KOPT-K1 (cell line): ENCODE measurements around the gene PPP2R5D.
A peak's percentile ranks its signal among the peaks of the same experiment; 100 is the strongest.
"Not testable (repeated sequence)": the region's sequence is repeated elsewhere in the genome, so short reads cannot be mapped to it uniquely, and the experiment has no call there.

Experiments used
- H3K27ac ChIP-seq: fragments of 200-600 bp; sonication (generic); 2 replicates; pipeline ENCODE4 v1.5.1; 2016; ENCODE audit warnings: antibody characterized with exemption, mild to moderate bottlenecking, low read depth, low read length; ENCODE audit not compliant: poor library complexity, severe bottlenecking
- H3K36me3 ChIP-seq: fragments of 200-600 bp; sonication (generic); 2 replicates; pipeline ENCODE4 v1.5.1; 2017; ENCODE audit warnings: antibody characterized with exemption, mild to moderate bottlenecking, low read length, moderate library complexity; ENCODE audit not compliant: insufficient read depth
- H3K9me3 ChIP-seq: fragments of 200-600 bp; sonication (generic); 2 replicates; pipeline ENCODE4 v1.5.1; 2017; ENCODE audit warnings: antibody characterized with exemption, low read length, mild to moderate bottlenecking; ENCODE audit not compliant: insufficient read depth, poor library complexity, severe bottlenecking

The PPP2R5D gene

DNA sequence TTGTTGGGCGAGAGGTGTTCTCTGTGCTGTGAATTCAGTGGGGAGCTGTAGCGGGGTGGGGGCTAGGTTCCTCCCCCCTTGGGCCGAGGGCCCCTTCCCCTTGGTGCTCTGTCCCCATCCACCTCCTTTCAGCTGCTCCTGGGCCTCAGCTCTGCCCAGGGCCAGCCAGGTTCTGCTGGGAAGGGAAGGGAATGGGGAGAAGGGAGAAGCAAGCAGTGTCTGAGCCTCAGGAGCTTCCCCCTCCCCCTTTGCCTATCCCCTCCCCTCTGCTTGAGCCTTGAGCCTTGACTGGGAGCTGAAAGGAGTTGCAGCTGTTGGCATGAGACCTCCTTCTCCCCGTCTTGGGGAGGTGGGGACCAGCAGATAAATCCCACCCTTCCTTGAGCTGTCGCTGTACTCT is 36.5 kb downstream of the PPP2R5D start:
- H3K27ac ChIP-seq = peak overlapping the region; percentile 84
- no peaks in the 10 kb centered on the region for H3K9me3 ChIP-seq
- peaks cover 75% of the 10 kb centered on the region for H3K36me3 ChIP-seq

- H3K36me3 ChIP-seq = peaks cover 77% of the 10 kb centered on the region
- H3K9me3 ChIP-seq = no peaks in the 10 kb centered on the region
- peak within 1 kb of the TSS; percentile 84 for H3K27ac ChIP-seq
Measured at GRCh38 chr6:43021270-43022047, 37.1 kb downstream of the PPP2R5D start, which contains the start of gene RRP36. RRP36 (plus strand) TSS chr6:43021623; CDS start chr6:43021655, 32 bp downstream.

DNA sequence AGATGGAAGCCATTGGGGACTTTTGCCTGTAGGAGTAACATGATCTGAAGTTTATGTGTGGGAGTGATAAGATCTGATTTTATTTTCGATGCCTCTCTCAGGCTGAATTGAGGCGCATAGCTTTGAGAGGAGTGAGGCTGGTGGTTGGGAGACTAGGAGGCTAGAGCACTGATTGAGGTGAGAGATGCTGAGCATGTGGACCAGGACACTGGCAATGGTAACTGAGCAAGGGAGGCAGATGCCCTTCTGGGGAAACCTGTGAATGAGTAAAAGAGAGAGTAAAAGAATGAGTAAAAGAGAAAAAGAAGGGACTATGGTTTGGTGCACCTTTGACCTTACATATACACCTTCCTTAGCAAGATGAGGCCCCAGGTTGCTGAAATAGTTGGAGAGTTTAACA is 40.1 kb downstream of the PPP2R5D start:
- peaks cover 80% of the 10 kb centered on the region for H3K36me3 ChIP-seq
- no peak overlapping the region for H3K27ac ChIP-seq
- no peaks in the 10 kb centered on the region for H3K9me3 ChIP-seq

- H3K9me3 ChIP-seq = no peaks in the 10 kb centered on the region
- peaks cover 83% of the 10 kb centered on the region for H3K36me3 ChIP-seq
- H3K27ac ChIP-seq = no peak overlapping the region
Measured at GRCh38 chr6:43026365-43026764, 42.0 kb downstream of the PPP2R5D start.

- H3K27ac ChIP-seq = no peak overlapping the region
- H3K36me3 ChIP-seq = peaks cover 97% of the 10 kb centered on the region
- no peaks in the 10 kb centered on the region for H3K9me3 ChIP-seq
Measured at GRCh38 chr6:43029120-43029519, 44.8 kb downstream of the PPP2R5D start.

DNA sequence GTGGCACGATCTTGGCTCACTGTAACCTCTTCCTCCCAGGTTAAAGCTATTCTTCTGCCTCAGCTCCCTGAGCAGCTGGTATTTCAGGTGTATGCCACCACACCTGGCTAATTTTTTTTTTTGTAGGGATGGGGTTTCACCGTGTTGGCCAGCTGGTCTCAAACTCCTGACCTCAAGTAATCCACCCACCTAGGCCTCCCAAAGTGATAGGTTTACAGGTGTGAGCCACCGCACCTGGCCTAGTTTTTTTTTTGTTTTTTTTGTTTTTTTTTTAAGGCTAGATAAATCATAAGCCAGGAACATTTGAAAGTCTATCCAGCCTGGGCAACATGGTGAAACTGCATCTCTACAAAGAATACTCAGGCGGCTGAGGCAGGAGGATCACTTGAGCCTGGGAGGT is 48.0 kb downstream of the PPP2R5D start:
- Histone ChIP-seq H3K36me3 (peaks cover 92% of the 10 kb centered on the region), H3K9me3 (no peaks in the 10 kb centered on the region), H3K27ac (no peak overlapping the region)

GRCh38 chr6:43033496-43034189 is 49.3 kb downstream of the PPP2R5D start:
- no peaks in the 10 kb centered on the region for H3K9me3 ChIP-seq
- peaks cover 92% of the 10 kb centered on the region for H3K36me3 ChIP-seq
- H3K27ac ChIP-seq = no peak overlapping the region

DNA sequence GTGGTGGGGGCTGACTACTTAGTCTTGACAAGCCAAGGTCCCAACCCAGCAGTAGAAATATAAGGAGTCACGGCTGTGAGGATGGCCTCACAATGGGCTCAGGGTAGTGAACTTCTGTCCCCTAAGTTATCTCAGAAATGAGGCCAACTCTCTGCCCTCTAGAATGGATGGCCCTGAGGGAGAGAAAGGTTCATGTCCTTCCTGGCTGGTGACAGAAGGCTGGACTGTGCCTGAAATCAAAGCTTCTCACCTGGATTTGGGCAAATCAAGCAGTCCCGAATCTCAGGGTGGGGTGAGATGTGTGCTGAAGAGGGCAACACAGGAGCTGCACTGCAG is 49.8 kb downstream of the PPP2R5D start:
- no peaks in the 10 kb centered on the region for H3K9me3 ChIP-seq
- no peak overlapping the region for H3K27ac ChIP-seq
- peaks cover 92% of the 10 kb centered on the region for H3K36me3 ChIP-seq

DNA sequence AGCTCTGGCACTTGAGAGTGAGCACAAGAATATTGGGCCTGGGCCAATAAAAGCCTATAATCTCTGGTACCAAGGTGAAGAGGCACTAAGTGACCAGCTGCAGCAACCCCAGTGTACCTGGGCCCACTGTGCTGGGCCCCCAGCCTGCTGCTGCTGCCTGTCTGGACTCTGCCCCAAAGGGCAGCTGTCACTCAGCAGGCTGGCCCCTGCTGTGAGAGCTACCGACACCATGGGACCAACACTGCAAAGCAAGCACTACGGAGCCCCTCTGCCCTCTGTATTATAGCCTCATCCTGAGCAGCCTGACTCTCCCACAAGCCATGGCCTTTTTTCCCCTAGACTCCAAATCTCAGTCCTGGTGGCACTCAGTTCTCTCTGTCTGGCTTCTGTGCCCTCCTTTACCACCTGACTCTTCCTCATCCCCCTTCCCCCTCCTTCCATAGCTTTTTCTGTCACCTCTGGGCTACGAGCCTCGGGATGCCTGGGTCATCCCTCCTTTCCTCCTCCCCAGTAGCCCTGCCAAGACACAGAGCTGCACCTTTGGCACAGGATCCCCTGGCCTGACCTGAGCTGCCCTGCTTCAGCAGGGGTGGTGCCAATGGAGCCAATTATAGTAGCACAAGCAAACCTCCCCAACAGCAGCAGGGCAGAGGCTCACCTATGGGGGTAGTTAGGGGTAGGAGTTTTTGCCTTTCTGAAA is 51.3 kb downstream of the PPP2R5D start:
- H3K27ac ChIP-seq = no peak overlapping the region
- peaks cover 91% of the 10 kb centered on the region for H3K36me3 ChIP-seq
- H3K9me3 ChIP-seq = no peaks in the 10 kb centered on the region

DNA sequence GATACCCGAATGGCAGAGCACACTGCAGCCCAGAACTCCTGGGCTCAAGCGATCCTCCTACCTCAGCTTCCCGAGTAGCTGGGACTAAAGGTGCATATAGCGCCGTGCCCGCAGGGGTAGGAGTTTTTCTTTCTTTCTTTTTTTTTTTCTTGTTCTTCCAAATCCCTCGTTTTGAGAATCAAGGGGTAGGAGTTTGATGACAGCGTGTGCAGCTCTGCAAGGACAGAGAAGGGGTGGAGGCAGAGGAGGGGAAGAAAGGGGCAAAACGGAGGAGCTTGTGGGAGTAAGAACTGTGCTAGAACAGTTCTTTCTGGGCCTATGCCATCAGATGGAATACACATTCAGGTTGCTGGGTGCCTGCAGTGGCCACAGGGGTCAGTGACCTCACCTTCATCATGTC is 52.3 kb downstream of the PPP2R5D start:
- no peak overlapping the region for H3K27ac ChIP-seq
- H3K9me3 ChIP-seq = no peaks in the 10 kb centered on the region
- H3K36me3 ChIP-seq = peaks cover 92% of the 10 kb centered on the region

DNA sequence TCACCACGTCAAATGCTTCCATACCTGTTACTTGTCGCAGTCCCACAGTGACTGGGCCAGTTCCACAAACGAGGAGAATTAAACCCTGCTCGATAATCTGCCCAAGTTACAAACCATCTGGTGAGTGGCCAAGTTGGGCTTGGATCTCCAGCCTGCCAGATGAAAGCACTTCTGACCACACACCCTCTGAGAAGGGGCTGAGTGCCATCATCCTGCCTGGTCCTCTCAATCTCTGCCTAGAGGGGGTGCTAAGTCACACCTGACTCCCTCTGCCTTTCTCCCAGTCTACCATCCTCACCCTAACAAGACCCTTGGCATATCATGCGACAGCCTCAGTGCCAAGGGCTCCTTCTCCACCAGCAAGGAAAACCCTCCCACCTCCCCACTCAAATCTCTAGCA is 52.8 kb downstream of the PPP2R5D start:
- Histone ChIP-seq H3K36me3 (peaks cover 89% of the 10 kb centered on the region), H3K9me3 (no peaks in the 10 kb centered on the region), H3K27ac (no peak overlapping the region)

DNA sequence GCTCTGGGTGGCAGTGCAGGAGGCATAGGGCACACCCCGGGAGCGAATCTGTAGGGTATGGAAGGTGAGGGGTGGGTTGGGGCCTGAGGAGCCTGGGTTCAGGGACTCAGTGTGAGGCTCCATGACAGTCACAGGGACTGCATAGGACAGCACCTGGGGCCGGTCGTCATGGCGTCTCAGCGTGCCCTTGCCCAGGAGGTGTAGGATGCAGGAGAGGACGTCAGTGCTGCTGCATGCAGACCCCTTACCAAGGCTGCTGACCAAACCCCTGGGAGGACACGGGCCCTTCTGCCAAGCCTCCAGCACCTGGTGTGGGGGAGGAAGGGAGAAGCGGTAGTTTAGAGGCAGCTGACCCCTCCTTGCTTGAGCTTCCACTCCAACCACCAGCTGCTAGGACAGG is 53.3 kb downstream of the PPP2R5D start:
- Histone ChIP-seq H3K9me3 (no peaks in the 10 kb centered on the region), H3K36me3 (peaks cover 89% of the 10 kb centered on the region), H3K27ac (no peak overlapping the region)

DNA sequence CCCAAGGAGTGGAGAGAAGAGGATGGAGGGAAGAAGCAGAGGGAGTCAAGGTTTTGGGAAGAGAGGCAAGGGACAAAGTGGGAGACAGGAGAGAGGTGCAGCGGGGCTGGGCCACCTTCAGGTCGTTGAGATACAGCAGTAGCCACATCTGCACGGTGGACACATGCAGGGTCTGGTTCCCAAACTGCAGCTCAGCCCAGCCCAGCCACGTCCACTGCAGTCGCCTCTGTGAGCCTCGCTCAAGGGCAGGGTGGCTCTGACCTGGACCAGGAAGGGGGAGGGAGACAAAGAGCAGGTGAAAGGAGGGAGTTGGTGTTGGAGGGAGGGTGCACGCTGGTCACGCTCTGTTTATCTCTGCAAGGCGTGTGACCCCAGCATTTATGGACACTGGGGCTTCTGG is 54.4 kb downstream of the PPP2R5D start:
- no peak overlapping the region for H3K27ac ChIP-seq
- peaks cover 89% of the 10 kb centered on the region for H3K36me3 ChIP-seq
- no peaks in the 10 kb centered on the region for H3K9me3 ChIP-seq

DNA sequence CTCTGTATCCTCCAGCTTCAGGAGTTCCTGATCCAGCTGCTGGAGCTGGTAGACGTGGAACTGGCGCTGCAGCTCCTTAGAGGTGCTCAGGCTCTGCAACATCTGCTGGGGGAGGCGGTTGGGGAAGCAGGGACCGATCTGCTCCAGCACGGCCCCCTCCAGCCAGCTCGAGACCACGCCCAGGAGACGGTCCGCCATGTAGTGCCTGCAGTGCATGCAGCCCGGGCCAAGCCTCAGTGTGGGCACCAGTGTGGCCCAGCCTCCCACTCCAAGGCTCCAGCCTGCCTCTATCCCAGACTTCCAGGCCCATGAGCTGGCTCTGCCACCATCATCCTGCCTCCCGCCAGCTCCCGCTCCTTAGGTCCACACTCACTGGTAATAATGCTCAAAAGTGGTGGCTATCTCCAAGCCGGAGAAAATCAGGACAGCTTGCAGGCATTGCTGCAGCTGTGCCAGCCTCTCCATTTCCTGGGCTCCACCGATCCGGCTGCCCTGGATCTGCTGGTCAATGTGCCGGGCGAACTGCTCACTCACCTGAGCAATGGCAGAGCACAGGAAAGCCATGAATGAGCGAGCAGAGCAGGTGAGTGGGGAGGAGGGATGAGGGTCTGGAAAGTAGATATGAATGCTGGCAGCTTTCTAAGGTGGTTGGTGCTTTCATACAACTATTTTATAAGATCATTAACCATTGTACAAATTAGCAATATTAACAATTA is 56.3 kb downstream of the PPP2R5D start:
- Histone ChIP-seq H3K27ac (no peak overlapping the region), H3K36me3 (peaks cover 87% of the 10 kb centered on the region), H3K9me3 (no peaks in the 10 kb centered on the region)

GRCh38 chr6:43041475-43041874 is 57.1 kb downstream of the PPP2R5D start:
- H3K9me3 ChIP-seq, H3K27ac ChIP-seq: not testable (repeated sequence)
- H3K36me3 ChIP-seq = peaks cover 89% of the 10 kb centered on the region
